HEK293 (cell line): ENCODE results near the gene ALDH7A1.
"Not testable (repeated sequence)": the region's sequence is repeated elsewhere in the genome, so short reads cannot be mapped to it uniquely, and the experiment has no call there.

Experiments used
- CTCF ChIA-PET: fragments of 350-600 bp; formaldehyde crosslinking; extraction: SDS; loops from one replicate; lab custom pipeline; 2021; ENCODE audit warnings: antibody characterized with exemption; lab: Yijun Ruan, JAX
- POLR2A ChIA-PET: fragments of 300-600 bp; formaldehyde crosslinking; extraction: SDS; loops from one replicate; lab custom pipeline; 2020; ENCODE audit warnings: antibody characterized with exemption, inconsistent platforms; lab: Yijun Ruan, JAX
- H3K27ac ChIP-seq: fragments of 200-500 bp; sonication (Bioruptor generic); 2 replicates; pipeline ENCODE4 v1.5.1; 2014; ENCODE audit warnings: low read depth, low read length, control low read depth, inconsistent platforms; ENCODE audit errors: extremely low read depth
- H3K36me3 ChIP-seq, 2 experiments: fragments of 200-500 bp in 1 of 2; sonication (Bioruptor generic) in 1 of 2; 1 replicate in 1 of 2; 2 replicates in 1 of 2; pipeline ENCODE4 v1.5.1; 2014 to 2017; ENCODE audit warnings: inconsistent platforms in 2 of 2, low read length in 2 of 2; ENCODE audit not compliant: control insufficient read depth in 2 of 2, insufficient read depth in 1 of 2
- H3K4me1 ChIP-seq: fragments of 200-500 bp; sonication (Bioruptor generic); 2 replicates; pipeline ENCODE4 v1.5.1; 2014; ENCODE audit warnings: mild to moderate bottlenecking, low read length, inconsistent platforms; ENCODE audit not compliant: control insufficient read depth, insufficient read depth
- H3K4me3 ChIP-seq: 2 replicates; pipeline ENCODE4 v1.5.1; 2011; ENCODE audit warnings: low read depth, mild to moderate bottlenecking, control low read depth, low read length, moderate library complexity
- H3K9me3 ChIP-seq: fragments of 200-500 bp; sonication (Bioruptor generic); 2 replicates; pipeline ENCODE4 v1.5.1; 2014; ENCODE audit warnings: low read depth, low read length, inconsistent platforms; ENCODE audit not compliant: control insufficient read depth, insufficient read depth
- BCL11A ChIP-seq: fragments of 450-650 bp; formaldehyde crosslinking; IDR thresholded peaks from 2 replicates; pipeline ENCODE4 v1.5.1; 2016; ENCODE audit warnings: low read depth, missing biosample characterization, missing genetic modification characterization
- BCL11B ChIP-seq: fragments of 450-650 bp; formaldehyde crosslinking; IDR thresholded peaks from 2 replicates; pipeline ENCODE4 v1.5.1; 2016; ENCODE audit warnings: low read depth, missing biosample characterization, missing genetic modification characterization
- BCL6B ChIP-seq: fragments of 450-650 bp; formaldehyde crosslinking; IDR thresholded peaks from 2 replicates; pipeline ENCODE4 v1.5.1; 2017; ENCODE audit warnings: missing biosample characterization, missing genetic modification characterization
- GLIS2 ChIP-seq: fragments of 450-650 bp; formaldehyde crosslinking; IDR thresholded peaks from 2 replicates; pipeline ENCODE4 v1.5.1; 2016; ENCODE audit warnings: missing biosample characterization, missing genetic modification characterization
- HOXD13 ChIP-seq: sonication (generic); formaldehyde crosslinking; IDR thresholded peaks from 2 replicates; pipeline ENCODE4 v1.8.0; 2022; ENCODE audit warnings: missing genetic modification reagents, borderline replicate concordance
- IKZF3 ChIP-seq: fragments of 450-650 bp; IDR thresholded peaks from 2 replicates; pipeline ENCODE4 v1.5.0; 2018; ENCODE audit warnings: missing biosample characterization, mild to moderate bottlenecking, missing genetic modification characterization, moderate library complexity
- KLF1 ChIP-seq: fragments of 450-650 bp; formaldehyde crosslinking; IDR thresholded peaks from 2 replicates; pipeline ENCODE4 v1.5.1; 2016; ENCODE audit warnings: missing biosample characterization, missing genetic modification characterization
- PRDM10 ChIP-seq: fragments of 450-650 bp; formaldehyde crosslinking; IDR thresholded peaks from 2 replicates; pipeline ENCODE4 v1.5.1; 2016; ENCODE audit warnings: missing biosample characterization, missing genetic modification characterization
- SCRT2 ChIP-seq: fragments of 450-650 bp; formaldehyde crosslinking; IDR thresholded peaks from 2 replicates; pipeline ENCODE4 v1.5.1; 2016; ENCODE audit warnings: missing biosample characterization, missing genetic modification characterization
- YY2 ChIP-seq: fragments of 450-650 bp; formaldehyde crosslinking; IDR thresholded peaks from 2 replicates; pipeline ENCODE4 v1.5.1; 2016; ENCODE audit warnings: missing biosample characterization, missing genetic modification characterization
- ZBTB17 ChIP-seq: fragments of 450-650 bp; formaldehyde crosslinking; IDR thresholded peaks from 2 replicates; pipeline ENCODE4 v1.5.1; 2016; ENCODE audit warnings: missing biosample characterization, missing genetic modification characterization
- ZBTB8A ChIP-seq: fragments of 450-650 bp; formaldehyde crosslinking; IDR thresholded peaks from 2 replicates; pipeline ENCODE4 v1.5.1; 2016; ENCODE audit warnings: missing biosample characterization, missing genetic modification characterization
- ZNF169 ChIP-seq: fragments of 450-650 bp; formaldehyde crosslinking; IDR thresholded peaks from 2 replicates; pipeline ENCODE4 v1.5.1; 2016; ENCODE audit warnings: missing biosample characterization, missing genetic modification characterization
- ZNF175 ChIP-seq: fragments of 450-650 bp; formaldehyde crosslinking; IDR thresholded peaks from 2 replicates; pipeline ENCODE4 v1.5.1; 2016; ENCODE audit warnings: missing biosample characterization, missing genetic modification characterization
- ZNF184 ChIP-seq: fragments of 450-650 bp; IDR thresholded peaks from 2 replicates; pipeline ENCODE4 v1.5.1; 2018; ENCODE audit warnings: missing biosample characterization, mild to moderate bottlenecking, missing genetic modification characterization
- ZNF202 ChIP-seq: fragments of 450-650 bp; formaldehyde crosslinking; IDR thresholded peaks from 2 replicates; pipeline ENCODE4 v1.5.1; 2016; ENCODE audit warnings: missing biosample characterization, missing genetic modification characterization, borderline replicate concordance
- ZNF211 ChIP-seq: fragments of 450-650 bp; formaldehyde crosslinking; IDR thresholded peaks from 2 replicates; pipeline ENCODE4 v1.5.1; 2016; ENCODE audit warnings: low read depth, missing biosample characterization, missing genetic modification characterization
- ZNF362 ChIP-seq: fragments of 450-650 bp; formaldehyde crosslinking; IDR thresholded peaks from 2 replicates; pipeline ENCODE4 v1.5.1; 2016; ENCODE audit warnings: missing biosample characterization, missing genetic modification characterization
- ZNF654 ChIP-seq: fragments of 450-650 bp; formaldehyde crosslinking; IDR thresholded peaks from 2 replicates; pipeline ENCODE4 v1.5.1; 2016; ENCODE audit warnings: low read depth, missing biosample characterization, missing genetic modification characterization
- ZNF768 ChIP-seq: fragments of 450-650 bp; formaldehyde crosslinking; IDR thresholded peaks from 2 replicates; pipeline ENCODE4 v1.5.1; 2018; ENCODE audit warnings: missing biosample characterization, mild to moderate bottlenecking, missing genetic modification characterization
- ZNF792 ChIP-seq: fragments of 450-650 bp; formaldehyde crosslinking; IDR thresholded peaks from 2 replicates; pipeline ENCODE4 v1.5.1; 2016; ENCODE audit warnings: missing biosample characterization, missing genetic modification characterization
- ZNF830 ChIP-seq: fragments of 450-650 bp; IDR thresholded peaks from 2 replicates; pipeline ENCODE4 v1.5.0; 2018; ENCODE audit warnings: missing biosample characterization, missing genetic modification characterization, low read depth, mild to moderate bottlenecking, moderate library complexity
- ZXDB ChIP-seq: fragments of 450-650 bp; formaldehyde crosslinking; IDR thresholded peaks from 2 replicates; pipeline ENCODE4 v1.5.1; 2016; ENCODE audit warnings: missing biosample characterization, missing genetic modification characterization

Gene ALDH7A1

GRCh38 chr5:126519637-126520592 lies 75.1 kb downstream of the ALDH7A1 start:
- ChIA-PET CTCF (interaction anchor here (0.6 to 1.4 kb wide), 7 partner anchors 15 to 439 kb away, joined by 3 to 7 read pairs (median 4); no protein-coding TSS in a partner anchor), POLR2A (interaction anchor here (0.7 to 1.0 kb wide), 2 partner anchors 83 to 182 kb away, joined by 4 to 8 read pairs; no protein-coding TSS in a partner anchor)
- H3K9me3 ChIP-seq, result no peaks in the 10 kb centered on the region
- H3K4me3 ChIP-seq, result no peak overlapping the region
- 0 out of 2 replicates have a peak, but pooled peaks have one; percentile 8 for TF ChIP-seq ZXDB (tag by site-specific recombination)
- no peak for TF ChIP-seq BCL11B (tag by site-specific recombination)
- TF ChIP-seq PRDM10 (tag by site-specific recombination), result peak; percentile 10; the same call in 1 of the 2 replicates
- TF ChIP-seq ZBTB17 (tag by site-specific recombination), result peak; percentile 80
- H3K27ac ChIP-seq, result peak overlapping the region; percentile 50
- H3K36me3 ChIP-seq, result no peaks in the 10 kb centered on the region
- peaks cover 25% of the 10 kb centered on the region for H3K4me1 ChIP-seq

GRCh38 chr5:126519223-126519622 lies 75.8 kb downstream of the ALDH7A1 start:
- TF ChIP-seq ZXDB (tag by site-specific recombination) (0 out of 2 replicates have a peak, but pooled peaks have one; percentile 16), ZNF362 (tag by site-specific recombination) (0 out of 2 replicates have a peak, but pooled peaks have one; percentile 32), KLF1 (tag by site-specific recombination) (0 out of 2 replicates have a peak, but pooled peaks have one; percentile 12)
- not testable (repeated sequence) for H3K9me3 ChIP-seq, H3K36me3 ChIP-seq, H3K4me3 ChIP-seq
- H3K4me1 ChIP-seq, result peaks cover 29% of the 10 kb centered on the region
- H3K27ac ChIP-seq, result 0 out of 2 replicates have a peak overlapping the region, but pooled peaks have one; percentile 28
- CTCF ChIA-PET, result interaction anchor here (0.6 to 1.4 kb wide), 4 partner anchors 19 to 28 kb away, joined by 3 to 7 read pairs (median 5); no protein-coding TSS in a partner anchor
- POLR2A ChIA-PET, result interaction anchor here (0.7 to 1.0 kb wide), 2 partner anchors 84 to 181 kb away, joined by 4 to 8 read pairs; no protein-coding TSS in a partner anchor

- Histone ChIP-seq H3K4me3 (no peak overlapping the region), H3K27ac (no peak overlapping the region), H3K9me3 (no peaks in the 10 kb centered on the region), H3K36me3 (no peaks in the 10 kb centered on the region), H3K4me1 (peaks cover 29% of the 10 kb centered on the region)
- ChIA-PET POLR2A (no interaction called here), CTCF (interaction anchor here (0.6 to 3.9 kb wide), 4 partner anchors 17 to 172 kb away, joined by 3 to 28 read pairs (median 4); no protein-coding TSS in a partner anchor)
- TF ChIP-seq ZNF184, result no peak
- no peak for TF ChIP-seq GLIS2
- no peak for TF ChIP-seq HOXD13 (CRISPR knock-in tag)
- no peak for TF ChIP-seq KLF1 (tag by site-specific recombination)
- no peak for TF ChIP-seq ZNF202 (tag by site-specific recombination)
- TF ChIP-seq ZNF792 (tag by site-specific recombination), result no peak
- TF ChIP-seq YY2, result no peak
- TF ChIP-seq BCL6B (tag by site-specific recombination), result no peak
- no peak for TF ChIP-seq SCRT2
- TF ChIP-seq ZNF175, result no peak
- TF ChIP-seq ZNF654, result no peak
- TF ChIP-seq ZNF211 (tag by site-specific recombination), result no peak
- no peak for TF ChIP-seq ZNF768
- no peak for TF ChIP-seq ZNF830 (tag by site-specific recombination)
- TF ChIP-seq ZBTB8A (tag by site-specific recombination), result no peak
- no peak for TF ChIP-seq BCL11A (tag by site-specific recombination)
- no peak for TF ChIP-seq IKZF3
- TF ChIP-seq ZNF169 (tag by site-specific recombination), result no peak
Observed at GRCh38 chr5:126516852-126517251, 78.2 kb downstream of the ALDH7A1 start.
